GM12892 (cell line): Measurements from ENCODE around the gene RBL1.

Experiments
- POLR2A ChIP-seq: IDR thresholded peaks from 2 replicates; pipeline ENCODE4 v1.6.1; 2011; ENCODE audit warnings: low read depth, low read length, control low read depth
- TAF1 ChIP-seq: IDR thresholded peaks from 2 replicates; pipeline ENCODE4 v1.6.1; 2011; ENCODE audit warnings: low read depth, mild to moderate bottlenecking, control low read depth, low read length, borderline replicate concordance

GRCh38 chr20:37120497-37120896 lies 24.7 kb upstream of the RBL1 start:
- TF ChIP-seq POLR2A: no peak
- TF ChIP-seq TAF1: no peak
